ENCODE data around the gene NDUFB3.

DNA sequence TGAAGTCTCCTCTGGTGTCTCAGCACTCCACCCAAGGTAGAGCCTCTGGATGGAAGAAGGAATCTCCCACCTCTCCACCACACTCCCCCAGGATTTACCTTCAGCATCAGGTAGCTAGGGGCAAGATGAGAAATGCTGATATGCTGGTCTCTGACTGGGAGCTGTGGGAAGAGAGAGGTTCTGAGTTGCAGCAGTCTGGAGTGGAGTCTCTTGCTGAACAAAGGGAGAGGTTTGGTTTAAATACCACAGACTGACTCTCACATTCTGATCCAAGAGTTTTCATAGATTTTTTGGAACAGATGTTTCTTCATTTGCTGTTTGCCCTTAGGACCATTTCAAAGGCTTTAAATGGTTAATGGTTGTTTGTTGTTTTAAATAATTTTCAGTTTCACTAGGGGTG lies 43.0 kb downstream of the NDUFB3 start:
- TF ChIP-seq POLR2AphosphoS5 (IDR thresholded peaks at IDR 0.05; ENCODE audit: low read depth, low read length), result no peak
- TF ChIP-seq TAF1 (IDR thresholded peaks at IDR 0.05; ENCODE audit: borderline replicate concordance, insufficient read depth, low read length), result no peak
- TF ChIP-seq, protein P1, sequence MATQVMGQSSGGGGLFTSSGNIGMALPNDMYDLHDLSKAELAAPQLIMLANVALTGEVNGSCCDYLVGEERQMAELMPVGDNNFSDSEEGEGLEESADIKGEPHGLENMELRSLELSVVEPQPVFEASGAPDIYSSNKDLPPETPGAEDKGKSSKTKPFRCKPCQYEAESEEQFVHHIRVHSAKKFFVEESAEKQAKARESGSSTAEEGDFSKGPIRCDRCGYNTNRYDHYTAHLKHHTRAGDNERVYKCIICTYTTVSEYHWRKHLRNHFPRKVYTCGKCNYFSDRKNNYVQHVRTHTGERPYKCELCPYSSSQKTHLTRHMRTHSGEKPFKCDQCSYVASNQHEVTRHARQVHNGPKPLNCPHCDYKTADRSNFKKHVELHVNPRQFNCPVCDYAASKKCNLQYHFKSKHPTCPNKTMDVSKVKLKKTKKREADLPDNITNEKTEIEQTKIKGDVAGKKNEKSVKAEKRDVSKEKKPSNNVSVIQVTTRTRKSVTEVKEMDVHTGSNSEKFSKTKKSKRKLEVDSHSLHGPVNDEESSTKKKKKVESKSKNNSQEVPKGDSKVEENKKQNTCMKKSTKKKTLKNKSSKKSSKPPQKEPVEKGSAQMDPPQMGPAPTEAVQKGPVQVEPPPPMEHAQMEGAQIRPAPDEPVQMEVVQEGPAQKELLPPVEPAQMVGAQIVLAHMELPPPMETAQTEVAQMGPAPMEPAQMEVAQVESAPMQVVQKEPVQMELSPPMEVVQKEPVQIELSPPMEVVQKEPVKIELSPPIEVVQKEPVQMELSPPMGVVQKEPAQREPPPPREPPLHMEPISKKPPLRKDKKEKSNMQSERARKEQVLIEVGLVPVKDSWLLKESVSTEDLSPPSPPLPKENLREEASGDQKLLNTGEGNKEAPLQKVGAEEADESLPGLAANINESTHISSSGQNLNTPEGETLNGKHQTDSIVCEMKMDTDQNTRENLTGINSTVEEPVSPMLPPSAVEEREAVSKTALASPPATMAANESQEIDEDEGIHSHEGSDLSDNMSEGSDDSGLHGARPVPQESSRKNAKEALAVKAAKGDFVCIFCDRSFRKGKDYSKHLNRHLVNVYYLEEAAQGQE (IDR thresholded peaks at IDR 0.05; ENCODE audit: insufficient read depth in 1 of 2, low read depth in 2 of 2, low read length in 2 of 2), result no peak
- TF ChIP-seq SIN3A (IDR thresholded peaks at IDR 0.05; ENCODE audit: borderline replicate concordance, insufficient read depth, low read length), result no peak

Measured in PFSK-1 (cell line).